ENCODE data around the gene RABGAP1L. TPM values are rescaled to one million over a fixed set of nuclear protein-coding genes. Genes with fewer than 3 reads are reported as not detected.
A peak's percentile ranks its signal among the peaks of the same experiment; 100 is the strongest.
"Not testable (repeated sequence)": the region's sequence is repeated elsewhere in the genome, so short reads cannot be mapped to it uniquely, and the experiment has no call there.

RABGAP1L gene
- polyA plus RNA-seq, 1 donor, result 28.0 TPM

DNA sequence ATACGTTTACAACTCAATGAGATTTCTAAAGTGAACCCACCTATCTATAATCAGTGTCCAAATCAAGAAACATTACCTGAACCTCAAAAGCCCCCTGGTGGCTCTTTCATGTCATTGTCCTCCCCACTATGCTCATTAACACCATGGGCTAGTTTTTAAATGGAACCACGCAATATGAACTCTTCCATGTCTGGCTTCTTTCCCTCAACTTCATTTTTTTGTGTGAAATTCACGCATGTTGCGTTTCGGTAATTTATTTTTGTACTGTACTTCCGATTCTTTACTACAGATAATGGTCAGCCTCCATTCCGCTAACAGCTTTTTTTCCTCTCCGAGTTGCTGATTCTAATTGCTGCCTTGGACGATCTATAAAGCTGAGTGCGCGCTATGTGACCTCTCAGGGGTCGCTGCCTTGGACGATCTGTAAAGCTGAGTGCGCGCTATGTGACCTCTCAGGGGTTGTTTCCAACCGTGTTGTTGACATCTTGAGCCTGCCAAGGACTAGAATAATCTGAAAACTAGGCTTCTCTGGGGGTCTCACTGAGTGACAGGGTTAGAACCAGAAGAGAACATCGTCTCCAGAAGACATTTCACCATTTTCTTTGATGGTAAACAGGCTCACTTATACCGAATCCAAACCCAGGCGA, 839.4 kb downstream of the RABGAP1L start:
- peak; percentile 75 for DNase-seq

DNA sequence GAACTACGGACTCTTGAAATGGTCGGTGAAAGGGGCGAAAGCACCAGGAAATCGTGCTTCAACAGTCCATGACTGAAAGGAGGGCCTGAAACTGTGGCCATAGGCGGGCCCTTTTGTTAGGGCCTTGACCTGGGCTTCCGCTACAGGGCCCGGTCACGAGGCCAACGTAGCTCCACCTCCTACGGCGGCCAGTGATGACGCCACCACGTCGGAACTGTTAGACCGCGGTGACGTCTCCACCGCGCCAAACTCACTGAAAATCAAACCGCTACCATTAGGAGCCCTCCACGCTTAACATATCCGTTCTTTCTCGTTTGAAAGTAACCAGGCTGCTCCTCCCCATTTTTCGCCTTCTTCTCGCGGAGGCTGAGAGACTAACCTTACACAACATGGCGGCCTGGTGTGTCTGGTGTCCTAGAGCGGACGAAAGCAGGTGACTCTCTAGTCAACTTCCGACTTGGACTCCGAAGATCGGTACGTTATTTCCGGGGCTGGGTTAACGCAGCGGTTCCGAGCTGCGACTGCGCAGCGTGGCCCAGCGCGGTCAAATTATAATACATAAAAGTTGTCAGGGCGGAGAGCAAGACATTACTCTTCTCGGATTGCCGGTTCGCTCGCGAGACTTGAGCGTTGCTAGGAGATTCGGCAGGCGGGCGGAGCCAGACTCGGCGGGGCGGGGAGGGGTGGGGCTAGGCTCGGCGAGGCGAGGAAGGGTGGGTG, 840.1 kb downstream of the RABGAP1L start:
- peak; percentile 99 for DNase-seq

- DNase-seq, result peak; percentile 31
These were observed 840.8 kb downstream of the RABGAP1L start, which contains the start of gene CACYBP for GRCh38 chr1:174999936-175000696. Gene CACYBP (plus strand): TSS chr1:174999947. CDS start chr1:175000181, 234 bp downstream.

DNA sequence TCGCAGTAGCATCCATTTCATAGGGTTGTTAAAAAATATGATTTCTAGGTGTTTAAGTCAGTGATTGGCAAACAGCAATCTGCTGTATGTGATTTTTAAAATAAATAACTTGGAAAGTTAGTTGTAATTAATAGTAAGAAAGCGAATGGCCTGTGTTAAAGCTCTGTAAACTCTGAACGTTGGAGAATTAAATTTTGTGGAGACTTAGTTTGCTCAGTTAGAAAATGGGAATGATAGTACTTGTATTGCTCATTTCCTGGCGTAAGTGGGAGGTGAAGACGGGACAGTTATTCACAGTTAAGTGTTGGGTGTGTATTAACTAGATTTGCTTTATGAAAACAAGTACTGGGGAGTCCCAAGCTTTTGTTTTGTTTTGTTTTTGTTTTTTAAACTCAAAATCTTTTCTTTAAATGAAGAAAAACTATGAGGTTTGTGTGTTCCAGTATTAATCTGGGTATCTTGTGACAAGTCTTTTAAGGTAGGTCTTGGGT, 841.4 kb downstream of the RABGAP1L start:
- no peak for DNase-seq

DNA sequence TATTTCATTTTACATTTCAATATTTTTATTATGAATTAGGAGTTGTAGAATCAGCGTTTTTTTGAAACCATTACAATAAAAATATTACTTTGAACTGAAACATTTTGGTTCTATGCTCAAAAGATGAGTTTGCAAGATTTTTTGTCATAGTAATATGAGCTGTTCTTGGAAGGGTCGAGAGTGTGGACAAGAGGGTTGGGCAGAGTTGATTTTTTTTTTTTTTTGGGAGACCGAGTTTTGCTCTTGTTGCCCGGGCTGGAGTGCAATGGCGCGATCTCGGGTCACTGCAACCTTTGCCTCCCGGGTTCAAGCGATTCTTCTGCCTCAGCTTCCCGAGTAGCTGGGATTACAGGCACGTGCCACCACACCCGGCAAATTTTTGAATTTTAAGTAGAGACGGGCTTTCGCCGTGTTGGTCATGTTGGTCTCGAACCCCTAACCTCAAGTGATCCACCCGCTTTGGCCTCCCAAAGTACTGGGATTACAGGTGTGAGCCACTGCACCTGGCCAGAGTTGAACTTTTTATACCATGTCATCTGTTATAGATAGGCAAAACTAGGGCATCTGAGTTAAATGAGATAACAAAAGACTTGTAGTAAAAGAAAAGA, 843.7 kb downstream of the RABGAP1L start:
- DNase-seq, result no peak

DNA sequence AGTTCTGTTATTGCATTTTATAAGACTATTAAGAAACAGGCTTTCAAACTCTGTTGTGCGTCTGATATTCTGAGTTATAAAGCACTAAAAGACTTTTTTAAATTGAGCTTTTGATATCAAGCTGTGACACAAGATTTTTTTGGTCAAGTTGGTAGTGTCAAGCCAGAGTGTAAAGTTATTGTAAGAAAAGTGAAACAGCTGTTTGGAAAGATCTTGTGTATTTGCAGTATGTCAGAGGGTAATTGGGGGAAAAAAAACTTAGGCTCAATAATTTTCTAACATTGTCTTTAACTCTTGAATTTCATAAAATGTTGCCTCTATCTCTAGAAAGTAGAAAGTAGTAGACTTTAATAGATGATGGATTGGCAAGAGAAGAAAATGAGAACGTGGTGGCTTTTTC, 844.2 kb downstream of the RABGAP1L start:
- no peak for DNase-seq

DNA sequence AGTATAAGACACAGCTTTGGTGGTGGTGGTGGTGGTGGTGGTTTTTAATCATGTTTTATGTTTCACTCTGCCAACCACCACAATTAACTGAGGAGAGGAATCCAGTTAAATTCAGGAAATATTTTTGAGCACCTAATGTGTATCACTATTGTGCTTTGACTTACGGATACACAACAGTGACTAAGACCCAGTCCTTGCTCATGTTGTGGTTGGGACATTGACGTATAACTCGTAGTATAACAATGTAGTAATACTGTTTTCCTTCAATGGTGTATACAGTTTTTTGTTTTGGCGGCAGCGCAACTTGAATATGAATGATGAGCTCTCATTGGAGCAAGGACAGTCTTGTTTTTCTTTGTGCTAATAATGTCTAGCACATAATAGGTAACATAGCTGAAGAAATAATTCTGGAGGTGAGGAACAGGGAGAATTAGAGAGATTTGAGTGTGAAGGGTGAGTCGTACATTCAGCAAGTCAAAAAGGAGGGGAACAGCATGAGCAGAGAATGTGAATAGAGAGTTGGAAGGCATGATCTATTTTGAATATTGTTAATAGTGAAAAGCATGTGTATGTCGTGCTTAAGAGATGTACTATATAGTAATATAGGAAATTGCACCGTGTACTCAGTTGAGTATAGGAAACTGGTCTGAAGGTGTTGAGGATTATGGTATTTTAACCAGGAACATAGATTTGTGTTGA, 845.9 kb downstream of the RABGAP1L start:
- DNase-seq, result no peak

DNA sequence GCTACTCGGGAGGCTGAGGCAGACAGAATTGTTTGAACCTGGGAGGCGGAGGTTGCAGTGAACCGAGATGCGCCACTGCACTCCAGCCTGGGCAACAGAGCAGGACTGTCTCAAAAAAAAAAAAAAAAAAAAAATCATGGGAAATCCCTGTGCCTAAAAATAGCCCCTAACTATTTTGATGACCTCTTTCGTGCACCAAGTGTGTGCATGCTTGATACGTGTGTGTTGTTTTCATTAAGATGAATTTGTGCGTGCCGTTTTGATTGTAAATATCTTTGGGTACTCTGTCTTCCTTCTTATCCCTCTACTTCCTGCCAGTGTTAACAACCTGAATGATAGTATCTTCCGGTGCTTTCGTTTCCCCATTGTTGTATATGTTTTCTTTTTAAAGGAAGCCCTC, 850.2 kb downstream of the RABGAP1L start:
- DNase-seq, result no peak

GRCh38 chr1:175013445-175013844, 854.1 kb downstream of the RABGAP1L start:
- DNase-seq, result no peak

GRCh38 chr1:175015243-175015642, 855.9 kb downstream of the RABGAP1L start:
- no peak for DNase-seq

GRCh38 chr1:175019524-175019923, 860.2 kb downstream of the RABGAP1L start:
- no peak for DNase-seq

DNA sequence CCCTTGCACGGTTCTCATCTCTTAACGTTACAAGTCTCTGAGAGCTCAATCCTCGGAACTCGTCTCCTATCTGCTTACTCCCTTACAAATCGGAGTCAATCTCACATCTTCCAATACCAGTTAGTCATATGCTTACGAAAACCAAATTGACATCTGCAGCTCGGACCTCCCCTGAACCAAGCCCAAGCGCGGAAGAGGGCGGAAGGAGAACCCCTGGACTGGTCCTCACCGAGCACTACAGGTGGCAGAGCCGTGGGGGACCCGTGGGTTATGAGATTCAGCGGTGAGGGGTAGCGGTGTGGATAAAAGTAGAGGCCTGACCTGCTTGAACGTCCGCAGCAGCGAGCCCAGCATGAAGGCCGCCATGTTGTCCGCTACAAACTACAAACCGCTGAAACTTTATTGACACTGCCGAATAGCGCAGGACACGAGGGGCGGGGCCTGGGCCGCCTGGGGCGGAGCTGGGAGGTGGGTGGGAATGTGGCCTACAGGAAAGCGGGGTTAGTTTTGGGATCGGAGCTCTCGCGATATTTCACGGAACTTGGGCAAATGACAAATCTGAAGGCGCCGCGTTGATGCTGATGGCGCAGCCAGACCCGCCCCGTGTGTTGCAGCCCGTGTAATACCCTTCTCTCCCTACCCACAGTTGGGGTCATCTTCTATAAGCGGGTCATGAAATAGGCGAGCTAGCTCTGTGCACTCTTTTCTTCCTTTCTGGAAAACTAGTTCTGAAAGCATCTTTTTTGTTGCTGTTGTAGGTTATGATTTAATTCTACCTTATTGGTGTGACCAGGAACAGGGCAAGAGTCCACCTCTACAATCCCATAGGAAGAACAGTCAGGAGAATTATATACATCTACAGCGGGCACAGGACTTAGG, 864.0 kb downstream of the RABGAP1L start, which contains the start of gene MRPS14:
MRPS14 (minus strand) TSS at position 383 of the 879 bp plus-strand sequence; CDS start at position 366, 17 bp downstream.
- peak; percentile 99 for DNase-seq

DNA sequence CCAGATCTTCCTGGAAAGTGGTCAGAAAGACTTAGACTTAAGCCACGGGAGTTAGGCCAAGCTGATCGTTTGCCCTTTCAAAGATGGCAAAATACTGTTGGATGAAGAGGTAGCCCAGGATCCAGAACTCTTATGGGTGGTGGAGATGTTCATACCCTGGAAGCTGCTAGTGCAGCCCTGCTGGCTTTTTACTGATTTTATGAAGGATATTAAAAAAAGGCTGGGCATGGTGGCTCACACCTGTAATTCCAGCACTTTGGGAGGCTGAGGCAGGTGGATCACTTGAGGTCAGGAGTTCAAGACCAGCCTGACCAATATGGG, 864.6 kb downstream of the RABGAP1L start:
- not testable (repeated sequence) for DNase-seq

DNA sequence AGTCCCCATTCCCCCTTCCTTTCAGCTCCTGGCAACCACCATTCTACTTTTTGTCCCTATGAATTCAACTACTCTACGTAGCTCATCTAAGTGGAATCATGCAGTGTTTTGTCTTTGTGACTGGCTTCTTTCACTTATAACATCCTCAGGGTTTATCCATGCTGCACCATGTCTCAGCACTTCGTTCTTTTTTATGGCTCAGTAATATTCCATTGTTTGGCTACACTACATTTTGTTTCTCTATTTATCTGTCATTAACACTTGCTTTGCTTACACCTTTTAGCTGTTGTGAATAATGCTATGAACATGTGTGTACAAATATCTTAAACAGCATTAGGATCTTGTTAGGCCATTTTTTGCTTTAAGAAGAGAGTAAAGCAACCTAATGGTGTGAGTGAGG, 865.5 kb downstream of the RABGAP1L start:
- DNase-seq, result no peak

DNA sequence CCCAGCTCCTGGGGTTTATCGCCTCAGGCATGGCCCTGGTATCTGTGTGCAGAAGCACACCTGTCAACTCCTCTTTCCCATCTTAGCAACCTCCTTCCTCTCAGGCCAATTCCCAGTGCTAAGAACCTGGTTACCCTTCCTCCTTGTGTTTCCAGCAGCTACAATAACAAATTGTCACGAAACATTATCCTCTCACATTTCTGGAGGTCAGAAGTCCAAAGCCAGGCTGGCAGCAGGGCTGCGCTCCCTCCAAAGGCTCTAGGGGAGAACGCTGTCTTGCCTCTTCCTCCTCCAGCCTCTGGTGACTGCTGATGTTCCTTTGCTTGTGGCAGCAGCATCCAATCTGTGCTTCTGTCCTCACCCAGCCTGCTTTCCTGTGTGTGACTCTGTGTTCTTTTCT, 874.6 kb downstream of the RABGAP1L start:
- peak; percentile 38 for DNase-seq

- no peak for DNase-seq
These were observed 875.5 kb downstream of the RABGAP1L start for GRCh38 chr1:175034775-175035174.

DNA sequence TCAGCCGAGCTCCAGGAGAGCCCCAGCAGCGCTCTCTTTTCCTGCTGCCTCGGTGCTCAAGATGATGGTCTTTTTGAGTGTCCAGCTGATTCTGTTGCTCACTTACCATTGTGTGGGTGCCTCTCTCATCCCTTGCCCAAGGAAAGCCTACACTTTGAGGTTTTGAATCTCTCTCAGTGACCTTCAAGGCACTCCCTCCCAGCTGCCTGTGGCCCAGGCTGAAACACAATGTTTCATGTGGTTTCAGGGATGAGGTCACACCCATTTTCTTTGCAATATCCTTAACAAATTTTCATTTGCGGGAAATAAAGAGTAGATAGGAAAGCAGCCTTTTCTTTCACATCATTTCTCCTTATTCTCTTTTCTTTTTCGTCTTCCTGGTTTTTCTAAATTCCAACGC, 876.5 kb downstream of the RABGAP1L start:
- no peak for DNase-seq

DNA sequence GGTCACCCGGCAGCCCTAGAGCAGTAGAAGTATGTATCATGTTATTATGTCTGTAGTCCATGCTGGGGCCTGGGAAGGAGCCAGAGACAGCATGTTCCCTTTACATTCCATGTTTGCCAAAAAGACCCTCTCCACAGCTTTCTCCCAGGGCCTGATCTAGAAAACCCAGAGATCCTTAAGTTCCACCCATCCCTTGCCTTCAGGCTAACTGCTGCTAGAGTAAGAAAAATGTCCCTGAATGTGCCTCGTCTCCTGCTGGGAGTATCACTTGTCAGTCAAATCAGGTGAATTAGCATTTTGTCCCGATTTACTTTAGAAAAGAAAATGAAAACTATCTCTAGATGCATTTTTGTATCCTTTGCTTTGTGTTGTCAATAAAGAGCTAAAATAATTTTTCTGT, 877.2 kb downstream of the RABGAP1L start:
- DNase-seq, result no peak

DNA sequence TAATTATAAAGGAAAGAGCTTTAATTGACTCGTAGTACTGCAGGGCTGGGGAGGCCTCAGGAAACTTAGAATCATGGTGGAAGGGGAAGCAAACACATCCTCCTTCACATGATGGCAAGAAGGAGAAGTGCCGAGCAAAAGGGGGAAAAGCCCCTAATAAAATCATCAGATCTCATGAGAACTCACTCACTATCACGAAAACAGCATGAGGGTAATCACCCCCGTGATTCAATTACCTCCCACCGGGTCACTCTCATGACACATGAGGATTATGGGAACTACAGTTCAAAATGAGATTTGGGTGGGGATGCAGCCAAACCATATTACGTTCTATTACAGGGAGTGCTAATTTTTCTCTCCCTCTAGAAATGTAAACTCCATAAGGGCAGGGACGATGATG, 878.1 kb downstream of the RABGAP1L start:
- DNase-seq, result no peak

- DNase-seq, result no peak
These were observed 881.1 kb downstream of the RABGAP1L start for GRCh38 chr1:175040324-175040879.

Measured in left kidney (tissue), 2 donors.